ENCODE results near the gene SLC35E4.
"Not testable (repeated sequence)": the region's sequence is repeated elsewhere in the genome, so short reads cannot be mapped to it uniquely, and the experiment has no call there.

Gene SLC35E4

GRCh38 chr22:30627471-30627870 is 8.1 kb upstream of the SLC35E4 start:
- no peak for TF ChIP-seq CTCF (IDR thresholded peaks at IDR 0.05; ENCODE audit: low read depth, low read length, missing control alignments)
- H3K4me3 ChIP-seq (ENCODE audit: low read depth, low read length) = no peak overlapping the region
- in situ Hi-C loops (cut with HindIII; ENCODE audit: low pct_ligation_motif_present, low sequenced_read_pairs) = no loop called here
- H3K36me3 ChIP-seq (replicated peaks) = no peaks in the 10 kb centered on the region
- no peaks in the 10 kb centered on the region for H3K27me3 ChIP-seq (replicated peaks)
- H3K27ac ChIP-seq = no peak overlapping the region
- DNase-seq = no peak

GRCh38 chr22:30628491-30628890 is 7.1 kb upstream of the SLC35E4 start:
- Histone ChIP-seq H3K27me3 (replicated peaks) (no peaks in the 10 kb centered on the region), H3K27ac (no peak overlapping the region), H3K4me3 (ENCODE audit: low read depth, low read length) (no peak overlapping the region), H3K36me3 (replicated peaks) (no peaks in the 10 kb centered on the region)
- DNase-seq = no peak
- in situ Hi-C loops (cut with HindIII; ENCODE audit: low pct_ligation_motif_present, low sequenced_read_pairs) = no loop called here
- TF ChIP-seq CTCF (IDR thresholded peaks at IDR 0.05; ENCODE audit: low read depth, low read length, missing control alignments) = no peak

- in situ Hi-C loops (cut with HindIII; ENCODE audit: low pct_ligation_motif_present, low sequenced_read_pairs); DNase-seq; H3K36me3 ChIP-seq (replicated peaks); H3K27ac ChIP-seq; H3K27me3 ChIP-seq (replicated peaks); H3K4me3 ChIP-seq (ENCODE audit: low read depth, low read length): not testable (repeated sequence)
Measured at GRCh38 chr22:30631469-30631868, 4.1 kb upstream of the SLC35E4 start.

- Histone ChIP-seq H3K4me3 (ENCODE audit: low read depth, low read length) (peak overlapping the region; percentile 63), H3K27me3 (replicated peaks) (no peaks in the 10 kb centered on the region), H3K36me3 (replicated peaks) (no peaks in the 10 kb centered on the region), H3K27ac (peak overlapping the region; percentile 53)
- DNase-seq = peak; percentile 83
- in situ Hi-C loops (cut with HindIII; ENCODE audit: low pct_ligation_motif_present, low sequenced_read_pairs) = no loop called here
- peak; percentile 98 for TF ChIP-seq CTCF (IDR thresholded peaks at IDR 0.05; ENCODE audit: low read depth, low read length, missing control alignments)
Measured at GRCh38 chr22:30634471-30635233, 929 bp upstream of the SLC35E4 start.

- Histone ChIP-seq H3K36me3 (replicated peaks) (no peaks in the 10 kb centered on the region), H3K4me3 (ENCODE audit: low read depth, low read length) (peak overlapping the region; percentile 63), H3K27me3 (replicated peaks) (no peaks in the 10 kb centered on the region), H3K27ac (peak overlapping the region; percentile 75)
- in situ Hi-C loops (cut with HindIII; ENCODE audit: low pct_ligation_motif_present, low sequenced_read_pairs) = no loop called here
- no peak for DNase-seq
- TF ChIP-seq CTCF (IDR thresholded peaks at IDR 0.05; ENCODE audit: low read depth, low read length, missing control alignments) = peak; percentile 9
Measured at GRCh38 chr22:30636226-30637077, 871 bp downstream of the SLC35E4 start.

- no peak for DNase-seq
- TF ChIP-seq CTCF (IDR thresholded peaks at IDR 0.05; ENCODE audit: low read depth, low read length, missing control alignments) = no peak
- Histone ChIP-seq H3K36me3 (replicated peaks) (no peaks in the 10 kb centered on the region), H3K4me3 (ENCODE audit: low read depth, low read length) (peak overlapping the region; percentile 5), H3K27ac (no peak overlapping the region), H3K27me3 (replicated peaks) (no peaks in the 10 kb centered on the region)
- in situ Hi-C loops (cut with HindIII; ENCODE audit: low pct_ligation_motif_present, low sequenced_read_pairs) = no loop called here
Measured at GRCh38 chr22:30637701-30638114, 2.1 kb downstream of the SLC35E4 start.
